ENCODE measurements around the gene SKAP2. TPM values are rescaled to one million over a fixed set of nuclear protein-coding genes. Genes with fewer than 3 reads are reported as not detected.

Gene SKAP2
- polyA plus RNA-seq, 1 experiment: 16.0 TPM

DNA sequence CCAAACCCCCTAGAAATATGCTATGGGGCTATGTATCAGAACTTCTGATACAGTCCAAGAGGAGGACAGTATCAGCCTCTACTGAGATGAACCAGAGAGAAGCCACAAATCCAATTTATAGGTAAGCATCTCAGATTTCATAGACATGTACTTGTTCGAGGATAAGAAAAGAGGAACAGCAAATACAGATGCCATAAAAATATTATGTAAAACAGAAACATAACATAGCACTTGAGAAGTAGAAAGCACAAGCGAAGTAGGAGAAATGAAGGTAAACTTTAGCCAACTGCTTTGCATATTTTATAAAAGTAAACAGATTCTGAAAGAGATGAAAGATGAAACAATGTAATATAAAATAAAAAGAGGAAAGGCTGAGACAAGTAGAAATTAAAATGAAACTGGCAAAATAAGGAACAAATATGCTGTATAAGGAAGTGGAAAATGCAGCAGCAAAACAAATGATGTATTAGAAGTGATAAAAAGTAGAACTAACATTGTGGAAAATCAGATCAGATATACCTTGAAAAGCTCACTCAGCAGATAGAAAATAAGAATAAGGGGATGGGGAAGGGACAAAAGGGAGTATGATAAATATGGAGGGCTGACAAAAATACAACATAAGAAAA is 135.1 kb downstream of the SKAP2 start:
- no peak overlapping the region for H3K27ac ChIP-seq (ENCODE audit: low read depth, low read length)
- no peak overlapping the region for H3K4me3 ChIP-seq (ENCODE audit: low read depth, low read length)
- ChIA-PET POLR2A (no interaction called here), CTCF (interaction anchor here (1.1 kb wide), 1 partner anchor 16 kb away, joined by 3 read pairs; no protein-coding TSS in a partner anchor)
- DNase-seq (ENCODE audit: low read depth, low spot score): no peak
- TF ChIP-seq, protein P1, sequence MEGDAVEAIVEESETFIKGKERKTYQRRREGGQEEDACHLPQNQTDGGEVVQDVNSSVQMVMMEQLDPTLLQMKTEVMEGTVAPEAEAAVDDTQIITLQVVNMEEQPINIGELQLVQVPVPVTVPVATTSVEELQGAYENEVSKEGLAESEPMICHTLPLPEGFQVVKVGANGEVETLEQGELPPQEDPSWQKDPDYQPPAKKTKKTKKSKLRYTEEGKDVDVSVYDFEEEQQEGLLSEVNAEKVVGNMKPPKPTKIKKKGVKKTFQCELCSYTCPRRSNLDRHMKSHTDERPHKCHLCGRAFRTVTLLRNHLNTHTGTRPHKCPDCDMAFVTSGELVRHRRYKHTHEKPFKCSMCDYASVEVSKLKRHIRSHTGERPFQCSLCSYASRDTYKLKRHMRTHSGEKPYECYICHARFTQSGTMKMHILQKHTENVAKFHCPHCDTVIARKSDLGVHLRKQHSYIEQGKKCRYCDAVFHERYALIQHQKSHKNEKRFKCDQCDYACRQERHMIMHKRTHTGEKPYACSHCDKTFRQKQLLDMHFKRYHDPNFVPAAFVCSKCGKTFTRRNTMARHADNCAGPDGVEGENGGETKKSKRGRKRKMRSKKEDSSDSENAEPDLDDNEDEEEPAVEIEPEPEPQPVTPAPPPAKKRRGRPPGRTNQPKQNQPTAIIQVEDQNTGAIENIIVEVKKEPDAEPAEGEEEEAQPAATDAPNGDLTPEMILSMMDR (IDR thresholded peaks at IDR 0.05; ENCODE audit: low read depth, low read length): no peak
- H3K27me3 ChIP-seq (ENCODE audit: control insufficient read depth, insufficient read depth, low read length): no peaks in the 10 kb centered on the region
- H3K9me3 ChIP-seq (ENCODE audit: control insufficient read depth, insufficient read depth, low read length): no peaks in the 10 kb centered on the region

DNA sequence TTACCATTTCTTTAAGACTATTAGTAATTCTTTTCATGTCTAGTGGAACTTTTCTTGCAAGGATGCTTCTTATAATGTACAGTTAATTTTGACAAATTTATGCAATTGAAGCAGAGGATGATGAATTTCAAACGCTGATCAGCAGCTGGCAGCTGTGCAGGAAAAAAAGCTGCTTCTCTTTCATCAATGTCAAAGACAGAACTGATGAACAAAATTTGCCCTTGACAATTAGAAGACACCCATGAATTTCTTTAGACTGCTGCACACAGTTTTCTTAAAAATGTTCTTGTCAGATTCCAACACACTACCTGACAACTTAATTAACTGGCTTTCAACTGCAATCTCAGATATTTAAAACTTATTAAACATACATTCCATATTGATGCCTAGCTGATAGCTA is 138.3 kb downstream of the SKAP2 start:
- POLR2A ChIA-PET: no interaction called here
- Histone ChIP-seq H3K4me3 (ENCODE audit: low read depth, low read length) (no peak overlapping the region), H3K27me3 (ENCODE audit: control insufficient read depth, insufficient read depth, low read length) (no peaks in the 10 kb centered on the region), H3K9me3 (ENCODE audit: control insufficient read depth, insufficient read depth, low read length) (no peaks in the 10 kb centered on the region), H3K27ac (ENCODE audit: low read depth, low read length) (no peak overlapping the region)
- CTCF ChIA-PET: no interaction called here
- TF ChIP-seq, protein P1 (IDR thresholded peaks at IDR 0.05; ENCODE audit: low read depth, low read length): no peak
- DNase-seq (ENCODE audit: low read depth, low spot score): no peak

DNA sequence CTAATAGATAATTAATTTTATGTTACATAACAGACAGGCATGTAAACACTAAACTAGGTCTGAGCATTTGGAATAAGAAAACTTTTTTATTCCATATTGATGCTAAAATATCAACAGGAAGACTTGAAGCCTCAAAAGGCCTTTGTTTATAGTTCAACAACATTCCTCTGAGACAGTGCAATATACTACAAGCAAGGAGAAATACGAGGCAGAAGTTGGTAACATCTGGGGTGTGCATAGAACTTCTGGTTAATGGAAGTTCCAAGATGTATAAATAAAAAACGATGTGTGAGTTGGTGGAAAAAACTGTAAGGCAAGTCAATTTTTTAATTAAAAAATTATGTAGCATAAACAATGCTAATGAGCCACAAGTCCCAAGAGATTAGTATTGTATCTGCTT is 139.6 kb downstream of the SKAP2 start:
- TF ChIP-seq, protein P1 (IDR thresholded peaks at IDR 0.05; ENCODE audit: low read depth, low read length): no peak

DNA sequence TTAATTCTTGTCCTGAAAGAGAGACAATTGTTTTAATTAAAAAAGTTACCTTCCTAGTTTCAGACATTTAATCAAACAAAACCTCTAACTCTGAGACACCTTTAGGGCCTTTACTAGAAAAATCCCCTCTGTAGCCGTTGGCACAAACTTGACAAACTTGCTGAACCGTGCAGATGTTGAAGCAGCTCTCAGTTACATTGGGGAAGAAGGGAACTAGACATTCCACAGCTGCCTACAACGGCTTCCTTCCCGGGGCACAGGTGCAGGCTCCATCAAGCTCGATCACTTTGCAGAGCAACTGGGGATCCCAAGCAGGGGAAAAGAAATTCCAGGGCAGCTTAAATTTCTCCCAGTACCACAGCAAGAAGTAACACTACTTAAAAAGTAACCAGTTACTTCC is 141.3 kb downstream of the SKAP2 start:
- DNase-seq (ENCODE audit: low read depth, low spot score): no peak
- ChIA-PET CTCF (interaction anchor here (0.6 to 0.7 kb wide), 3 partner anchors 100 to 660 kb away, joined by 3 to 7 read pairs (median 5); no protein-coding TSS in a partner anchor), POLR2A (no interaction called here)
- H3K9me3 ChIP-seq (ENCODE audit: control insufficient read depth, insufficient read depth, low read length): no peaks in the 10 kb centered on the region
- no peaks in the 10 kb centered on the region for H3K27me3 ChIP-seq (ENCODE audit: control insufficient read depth, insufficient read depth, low read length)
- no peak overlapping the region for H3K27ac ChIP-seq (ENCODE audit: low read depth, low read length)
- no peak overlapping the region for H3K4me3 ChIP-seq (ENCODE audit: low read depth, low read length)
- TF ChIP-seq, protein P1 (IDR thresholded peaks at IDR 0.05; ENCODE audit: low read depth, low read length): no peak

More for the DNA sequence above, 139.6 kb downstream of the SKAP2 start:
- Histone ChIP-seq H3K9me3 (ENCODE audit: control insufficient read depth, insufficient read depth, low read length) (no peaks in the 10 kb centered on the region), H3K27ac (ENCODE audit: low read depth, low read length) (no peak overlapping the region), H3K4me3 (ENCODE audit: low read depth, low read length) (no peak overlapping the region), H3K27me3 (ENCODE audit: control insufficient read depth, insufficient read depth, low read length) (no peaks in the 10 kb centered on the region)
- DNase-seq (ENCODE audit: low read depth, low spot score): no peak
- ChIA-PET POLR2A (no interaction called here), CTCF (no interaction called here)

DNA sequence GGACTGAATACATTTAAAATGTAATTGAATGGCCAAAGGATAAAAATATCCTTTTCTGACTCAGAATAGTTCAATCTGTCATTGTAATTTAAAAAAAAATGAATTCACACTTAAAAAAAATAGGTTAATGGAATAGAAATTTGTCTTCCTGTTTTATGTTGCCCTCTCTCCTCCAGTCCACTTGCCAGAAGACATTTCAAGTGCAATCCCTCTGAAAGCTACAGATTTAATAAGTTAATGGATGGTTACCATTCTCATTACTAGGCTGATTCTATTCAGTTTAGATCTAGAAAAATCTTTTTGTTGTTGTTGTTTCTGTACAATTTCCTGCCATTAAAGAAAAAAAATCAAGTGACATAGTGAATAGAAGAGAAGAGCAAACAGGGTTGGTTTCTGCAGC is 142.9 kb downstream of the SKAP2 start:
- Histone ChIP-seq H3K4me3 (ENCODE audit: low read depth, low read length) (no peak overlapping the region), H3K27me3 (ENCODE audit: control insufficient read depth, insufficient read depth, low read length) (no peaks in the 10 kb centered on the region), H3K27ac (ENCODE audit: low read depth, low read length) (no peak overlapping the region), H3K9me3 (ENCODE audit: control insufficient read depth, insufficient read depth, low read length) (no peaks in the 10 kb centered on the region)
- CTCF ChIA-PET: no interaction called here
- TF ChIP-seq, protein P1 (IDR thresholded peaks at IDR 0.05; ENCODE audit: low read depth, low read length): no peak
- DNase-seq (ENCODE audit: low read depth, low spot score): no peak
- POLR2A ChIA-PET: no interaction called here

Data from AG04450 (cell line).